BLaER1 treated with 17β-estradiol and CSF1 and Interleukin-3, amounts not matched to agents 10 nM and 100 nM (cell line): Measurements from ENCODE around the gene MARCHF11.

Source experiments
- H3K27ac ChIP-seq, 11 experiments: shearing (Covaris generic); formaldehyde crosslinking; 2 replicates each; pipeline ENCODE4 v1.8.1; 2022
- H3K27me3 ChIP-seq, 11 experiments: shearing (Covaris generic); formaldehyde crosslinking; 2 replicates each; pipeline ENCODE4 v1.8.1; 2022
- H3K36me3 ChIP-seq, 11 experiments: shearing (Covaris generic); formaldehyde crosslinking; 2 replicates each; pipeline ENCODE4 v1.8.1; 2022
- H3K4me1 ChIP-seq, 10 experiments: shearing (Covaris generic); formaldehyde crosslinking; 2 replicates each; pipeline ENCODE4 v1.8.1; 2022
- H3K4me2 ChIP-seq, 11 experiments: shearing (Covaris generic); formaldehyde crosslinking; 2 replicates each; pipeline ENCODE4 v1.8.1; 2022
- H3K4me3 ChIP-seq, 10 experiments: shearing (Covaris generic); formaldehyde crosslinking; 2 replicates each; pipeline ENCODE4 v1.8.1; 2022
- H3K9ac ChIP-seq, 11 experiments: shearing (Covaris generic); formaldehyde crosslinking; 2 replicates each; pipeline ENCODE4 v1.8.1; 2022
- H3K9me3 ChIP-seq, 11 experiments: shearing (Covaris generic); formaldehyde crosslinking; replicated peaks in 1 of 11; 2 replicates each; pipeline ENCODE4 v1.8.1; 2022
- H4K20me1 ChIP-seq, 11 experiments: shearing (Covaris generic); formaldehyde crosslinking; 2 replicates each; pipeline ENCODE4 v1.8.1; 2022
- Cebpa-rat ChIP-seq, 11 experiments: shearing (Covaris generic); IDR thresholded peaks; 2 replicates each; pipeline ENCODE4 v1.8.1; 2022

The MARCHF11 gene

DNA sequence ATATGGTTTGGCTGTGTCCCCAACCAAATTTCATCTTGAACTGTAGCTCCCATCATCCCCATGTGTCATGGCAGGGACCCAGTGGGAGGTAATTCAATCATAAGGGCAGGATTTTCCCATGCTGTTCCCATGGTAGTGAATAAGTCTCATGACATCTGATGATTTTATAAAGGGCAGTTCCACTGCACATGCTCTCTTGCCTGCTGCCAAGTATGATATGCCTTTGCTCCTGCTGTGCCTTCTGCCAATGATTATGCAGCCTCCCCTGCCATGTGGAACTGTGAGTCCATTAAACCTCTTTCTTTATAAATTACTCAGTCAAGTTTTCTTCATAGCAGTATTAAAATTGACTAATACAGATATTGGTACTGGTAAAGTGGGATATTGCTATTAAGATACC lies 42.4 kb downstream of the MARCHF11 start:
- Histone ChIP-seq H3K4me2 (no peak overlapping the region), H3K9me3 (peaks cover 21 to 26% (median 25%) of the 10 kb centered on the region in 11 experiments), H3K9ac (no peak overlapping the region), H3K27me3 (no peaks in the 10 kb centered on the region), H3K36me3 (no peaks in the 10 kb centered on the region; a peak in 2 of 22 replicates), H3K4me3 (no peak overlapping the region), H4K20me1 (no peaks in the 10 kb centered on the region), H3K4me1 (peaks cover 0 to 34% (median 5%) of the 10 kb centered on the region in 10 experiments; a peak in 11 of 20 replicates), H3K27ac (no peak overlapping the region)
- TF ChIP-seq Cebpa-rat (IDR thresholded peaks at IDR 0.05): no peak

DNA sequence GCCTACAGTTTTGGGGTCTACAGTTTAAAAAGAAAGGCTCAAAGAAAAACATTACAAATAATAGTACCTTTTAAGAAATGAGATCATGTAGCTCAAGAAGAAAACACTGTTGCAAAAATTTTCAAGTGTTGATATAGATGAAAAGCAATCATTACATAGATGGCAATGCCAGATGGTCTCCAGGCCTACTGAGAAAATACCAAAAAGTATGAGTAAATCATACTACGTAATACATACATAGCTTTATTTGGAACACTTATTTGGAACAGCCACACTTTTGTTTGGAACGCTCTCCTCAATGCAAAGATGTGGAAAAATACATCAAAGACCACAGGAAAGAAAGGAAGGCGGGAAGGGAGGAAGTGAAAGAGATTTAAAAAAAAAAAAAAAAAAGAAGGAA lies 44.1 kb downstream of the MARCHF11 start:
- H3K27ac ChIP-seq: no peak overlapping the region
- H3K4me2 ChIP-seq: peak overlapping the region in 2 of 11 experiments; percentile 58 to 64; a peak in 3 of 22 replicates
- H4K20me1 ChIP-seq: no peaks in the 10 kb centered on the region
- TF ChIP-seq Cebpa-rat (IDR thresholded peaks at IDR 0.05): no peak
- peaks cover 21 to 26% (median 25%) of the 10 kb centered on the region in 11 experiments for H3K9me3 ChIP-seq
- no peak overlapping the region for H3K4me3 ChIP-seq
- H3K9ac ChIP-seq: no peak overlapping the region
- no peaks in the 10 kb centered on the region for H3K27me3 ChIP-seq
- H3K4me1 ChIP-seq: peaks cover 0 to 26% (median 2%) of the 10 kb centered on the region in 10 experiments; a peak in 10 of 20 replicates
- no peaks in the 10 kb centered on the region; a peak in 2 of 22 replicates for H3K36me3 ChIP-seq

- no peaks in the 10 kb centered on the region for H3K27me3 ChIP-seq
- no peaks in the 10 kb centered on the region; a peak in 2 of 22 replicates for H3K36me3 ChIP-seq
- no peak overlapping the region for H3K9ac ChIP-seq
- no peak for TF ChIP-seq Cebpa-rat (IDR thresholded peaks at IDR 0.05)
- peaks cover 0 to 20% (median 0%) of the 10 kb centered on the region in 10 experiments; a peak in 7 of 20 replicates for H3K4me1 ChIP-seq
- H3K9me3 ChIP-seq: peaks cover 21 to 26% (median 25%) of the 10 kb centered on the region in 11 experiments
- H3K4me2 ChIP-seq: peak overlapping the region in 2 of 11 experiments; percentile 58 to 64; a peak in 2 of 22 replicates
- H4K20me1 ChIP-seq: no peaks in the 10 kb centered on the region
- H3K4me3 ChIP-seq: no peak overlapping the region
- H3K27ac ChIP-seq: no peak overlapping the region
Observed at GRCh38 chr5:16135003-16135402, 44.6 kb downstream of the MARCHF11 start.

DNA sequence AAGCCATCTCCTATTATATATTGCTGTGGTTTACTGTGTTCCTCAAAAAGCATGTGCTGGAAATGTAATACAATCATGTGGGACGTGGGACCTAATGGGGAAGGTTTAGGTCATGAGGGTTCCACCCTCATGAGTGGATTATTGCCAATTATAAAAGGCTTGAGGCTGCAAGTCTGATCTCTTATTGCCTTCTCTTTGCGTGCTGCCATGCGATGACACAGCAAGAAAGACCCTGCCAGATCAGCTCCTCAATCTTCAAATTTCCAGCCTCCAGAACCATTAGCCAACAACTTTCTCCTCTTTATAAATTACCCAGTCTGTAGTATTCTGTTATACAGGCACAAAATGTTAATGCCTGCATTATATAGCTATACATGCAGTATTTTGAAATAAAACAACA lies 45.4 kb downstream of the MARCHF11 start:
- peaks cover 19 to 23% (median 23%) of the 10 kb centered on the region in 11 experiments for H3K9me3 ChIP-seq
- H3K27me3 ChIP-seq: no peaks in the 10 kb centered on the region
- H3K36me3 ChIP-seq: no peaks in the 10 kb centered on the region; a peak in 2 of 22 replicates
- peaks cover 0 to 17% (median 0%) of the 10 kb centered on the region in 10 experiments; a peak in 7 of 20 replicates for H3K4me1 ChIP-seq
- H3K4me3 ChIP-seq: no peak overlapping the region
- TF ChIP-seq Cebpa-rat (IDR thresholded peaks at IDR 0.05): no peak
- H3K4me2 ChIP-seq: no peak overlapping the region
- no peak overlapping the region for H3K27ac ChIP-seq
- no peak overlapping the region for H3K9ac ChIP-seq
- no peaks in the 10 kb centered on the region for H4K20me1 ChIP-seq

DNA sequence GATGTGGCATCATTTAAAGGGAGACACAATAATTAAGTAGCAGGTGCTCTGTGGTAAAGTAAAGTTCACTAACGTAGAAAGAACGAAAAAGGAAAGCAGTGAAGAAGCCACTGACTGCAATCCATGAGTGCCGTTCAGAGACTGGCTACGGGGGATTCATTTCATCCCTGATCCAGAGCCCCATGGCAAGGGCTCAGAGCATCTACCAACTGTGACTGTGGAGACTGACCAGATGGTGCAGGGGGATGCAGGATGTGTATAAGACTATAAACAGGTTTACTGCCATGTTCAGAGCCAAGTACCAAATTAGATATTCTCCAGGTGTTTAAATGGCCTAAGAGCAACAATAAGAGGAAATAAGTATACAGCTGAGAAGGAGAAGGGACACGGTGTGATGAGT lies 47.7 kb downstream of the MARCHF11 start:
- no peak overlapping the region for H3K4me3 ChIP-seq
- no peak overlapping the region for H3K4me2 ChIP-seq
- H3K27me3 ChIP-seq: no peaks in the 10 kb centered on the region
- H3K4me1 ChIP-seq: peaks cover 0 to 17% (median 0%) of the 10 kb centered on the region in 10 experiments; a peak in 7 of 20 replicates
- no peaks in the 10 kb centered on the region for H3K36me3 ChIP-seq
- H4K20me1 ChIP-seq: no peaks in the 10 kb centered on the region
- H3K9ac ChIP-seq: no peak overlapping the region
- H3K9me3 ChIP-seq: no peaks in the 10 kb centered on the region
- no peak for TF ChIP-seq Cebpa-rat (IDR thresholded peaks at IDR 0.05)
- no peak overlapping the region for H3K27ac ChIP-seq

DNA sequence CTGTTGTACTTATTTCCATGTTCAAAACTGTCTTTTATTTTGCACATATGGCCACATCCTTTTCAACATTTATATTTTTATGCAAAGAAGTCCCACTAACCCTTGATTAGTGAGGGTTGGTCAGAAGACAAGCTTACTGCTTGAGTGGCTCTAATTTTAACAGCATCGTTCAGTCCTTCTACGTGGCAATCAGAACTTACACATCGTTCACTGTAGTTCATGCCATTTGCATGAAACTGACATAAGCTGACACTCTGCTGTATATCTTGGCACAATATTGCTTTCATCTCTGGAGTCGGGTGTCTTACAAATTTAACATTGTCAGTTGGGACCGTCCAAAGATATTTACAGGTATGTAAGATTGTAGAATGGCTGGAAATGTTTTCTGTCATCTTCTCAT lies 50.6 kb downstream of the MARCHF11 start:
- Histone ChIP-seq H3K4me3 (no peak overlapping the region), H3K4me1 (no peaks in the 10 kb centered on the region; a peak in 2 of 20 replicates), H4K20me1 (no peaks in the 10 kb centered on the region), H3K27ac (no peak overlapping the region), H3K36me3 (no peaks in the 10 kb centered on the region), H3K27me3 (no peaks in the 10 kb centered on the region), H3K9me3 (0 out of 22 replicates have a peak, but pooled peaks cover 0 to 4% (median 0%) of the 10 kb centered on the region in 11 experiments), H3K4me2 (no peak overlapping the region), H3K9ac (no peak overlapping the region)
- TF ChIP-seq Cebpa-rat (IDR thresholded peaks at IDR 0.05): no peak

- no peak overlapping the region for H3K4me2 ChIP-seq
- no peaks in the 10 kb centered on the region for H4K20me1 ChIP-seq
- no peak for TF ChIP-seq Cebpa-rat (IDR thresholded peaks at IDR 0.05)
- no peaks in the 10 kb centered on the region for H3K36me3 ChIP-seq
- no peak overlapping the region for H3K27ac ChIP-seq
- no peaks in the 10 kb centered on the region for H3K27me3 ChIP-seq
- peaks cover 0 to 3% (median 0%) of the 10 kb centered on the region in 10 experiments; a peak in 3 of 20 replicates for H3K4me1 ChIP-seq
- peaks cover 0 to 14% (median 2%) of the 10 kb centered on the region in 11 experiments; a peak in 12 of 22 replicates for H3K9me3 ChIP-seq
- no peak overlapping the region for H3K9ac ChIP-seq
- no peak overlapping the region for H3K4me3 ChIP-seq
Observed at GRCh38 chr5:16127865-16128544, 51.6 kb downstream of the MARCHF11 start.

- Histone ChIP-seq H3K9ac (no peak overlapping the region), H3K4me2 (no peak overlapping the region), H3K4me1 (peaks cover 0 to 19% (median 4%) of the 10 kb centered on the region in 10 experiments; a peak in 5 of 20 replicates), H3K27me3 (no peaks in the 10 kb centered on the region), H3K4me3 (no peak overlapping the region), H3K36me3 (no peaks in the 10 kb centered on the region), H3K27ac (peak overlapping the region in 2 of 11 experiments; percentile 80 to 83; a peak in 4 of 22 replicates), H3K9me3 (peaks cover 6 to 40% (median 19%) of the 10 kb centered on the region in 11 experiments; a peak in 19 of 22 replicates), H4K20me1 (no peaks in the 10 kb centered on the region)
- TF ChIP-seq Cebpa-rat (IDR thresholded peaks at IDR 0.05): no peak
Observed at GRCh38 chr5:16120579-16120978, 59.0 kb downstream of the MARCHF11 start.

- peaks cover 6 to 40% (median 19%) of the 10 kb centered on the region in 11 experiments; a peak in 19 of 22 replicates for H3K9me3 ChIP-seq
- H3K27ac ChIP-seq: 0 out of 22 replicates have a peak overlapping the region, but pooled peaks of 1 of the 11 experiments have one; percentile 80
- no peak overlapping the region for H3K4me2 ChIP-seq
- no peaks in the 10 kb centered on the region for H3K27me3 ChIP-seq
- H3K4me3 ChIP-seq: no peak overlapping the region
- peaks cover 0 to 19% (median 4%) of the 10 kb centered on the region in 10 experiments; a peak in 5 of 20 replicates for H3K4me1 ChIP-seq
- H4K20me1 ChIP-seq: no peaks in the 10 kb centered on the region
- H3K9ac ChIP-seq: no peak overlapping the region
- H3K36me3 ChIP-seq: no peaks in the 10 kb centered on the region
- no peak for TF ChIP-seq Cebpa-rat (IDR thresholded peaks at IDR 0.05)
Observed at GRCh38 chr5:16119790-16120189, 59.8 kb downstream of the MARCHF11 start.
